GM19025 (cell line): Measurements from ENCODE around the gene LDLRAD4.

Source experiments
- ATAC-seq: cut with Tn5 transposase; IDR thresholded peaks from one replicate; pipeline ENCODE4 v1.9.1; 2021; ENCODE audit warnings: mild to moderate bottlenecking, low read depth, moderate library complexity; ENCODE audit not compliant: unreplicated experiment

Gene LDLRAD4

GRCh38 chr18:13218368-13218991 lies at the start of gene LDLRAD4:
Gene LDLRAD4 (plus strand): TSS chr18:13218760.
- no peak for ATAC-seq

- no peak for ATAC-seq
Observed at GRCh38 chr18:13173578-13174145, 44.9 kb upstream of the LDLRAD4 start.

- ATAC-seq = no peak
Observed at GRCh38 chr18:13175266-13175665, 43.3 kb upstream of the LDLRAD4 start.

GRCh38 chr18:13175754-13176210 lies 42.8 kb upstream of the LDLRAD4 start:
- no peak for ATAC-seq

- no peak for ATAC-seq
Observed at GRCh38 chr18:13176847-13177246, 41.7 kb upstream of the LDLRAD4 start.

- no peak for ATAC-seq
Observed at GRCh38 chr18:13178197-13178596, 40.4 kb upstream of the LDLRAD4 start.

- ATAC-seq = no peak
Observed at GRCh38 chr18:13178976-13179375, 39.6 kb upstream of the LDLRAD4 start.

- ATAC-seq = no peak
Observed at GRCh38 chr18:13179566-13180113, 38.9 kb upstream of the LDLRAD4 start.

- ATAC-seq = no peak
Observed at GRCh38 chr18:13180614-13181375, 37.8 kb upstream of the LDLRAD4 start.

- ATAC-seq = no peak
Observed at GRCh38 chr18:13181765-13182164, 36.8 kb upstream of the LDLRAD4 start.

- no peak for ATAC-seq
Observed at GRCh38 chr18:13183359-13183758, 35.2 kb upstream of the LDLRAD4 start.

- no peak for ATAC-seq
Observed at GRCh38 chr18:13183790-13184189, 34.8 kb upstream of the LDLRAD4 start.

GRCh38 chr18:13184396-13184795 lies 34.2 kb upstream of the LDLRAD4 start:
- ATAC-seq = no peak

- no peak for ATAC-seq
Observed at GRCh38 chr18:13185675-13186198, 32.8 kb upstream of the LDLRAD4 start.

- ATAC-seq = no peak
Observed at GRCh38 chr18:13186687-13187086, 31.9 kb upstream of the LDLRAD4 start.

- ATAC-seq = no peak
Observed at GRCh38 chr18:13187498-13187897, 31.1 kb upstream of the LDLRAD4 start.

GRCh38 chr18:13191031-13191430 lies 27.5 kb upstream of the LDLRAD4 start:
- no peak for ATAC-seq

- ATAC-seq = no peak
Observed at GRCh38 chr18:13191779-13192178, 26.8 kb upstream of the LDLRAD4 start.

GRCh38 chr18:13192970-13193369 lies 25.6 kb upstream of the LDLRAD4 start:
- no peak for ATAC-seq

- ATAC-seq = no peak
Observed at GRCh38 chr18:13194239-13194638, 24.3 kb upstream of the LDLRAD4 start.

GRCh38 chr18:13198701-13199100 lies 19.9 kb upstream of the LDLRAD4 start:
- no peak for ATAC-seq
